GM12878 (cell line): Measurements from ENCODE around the gene GPER1.

Experiments used
- EP300 ChIP-seq, 2 experiments: fragments of 150-350 bp in 1 of 2; IDR thresholded peaks; 2 replicates each; pipeline ENCODE4 v1.6.1; 2011 to 2012; ENCODE audit warnings: low read depth in 2 of 2, low read length in 2 of 2, borderline replicate concordance in 1 of 2, improper control_type of control experiment in 1 of 2, inconsistent platforms in 1 of 2; ENCODE audit not compliant: control insufficient read depth in 1 of 2
- ETV6 ChIP-seq, 2 experiments: fragments of 450-650 bp in 1 of 2; IDR thresholded peaks in 1 of 2; conservative IDR thresholded peaks in 1 of 2; 2 replicates each; pipeline ENCODE4 v1.6.1; 2014; ENCODE audit warnings: antibody characterized with exemption in 1 of 2, borderline replicate concordance in 1 of 2, low read depth in 1 of 2, mild to moderate bottlenecking in 1 of 2, moderate library complexity in 1 of 2
- POLR2A ChIP-seq: IDR thresholded peaks from 2 replicates; pipeline ENCODE4 v1.6.1; 2011; ENCODE audit warnings: low read depth, mild to moderate bottlenecking, low read length
- TF ChIP-seq, protein P1 (sequence below): fragments of 450-650 bp; IDR thresholded peaks from 2 replicates; pipeline ENCODE4 v1.6.1; 2017; ENCODE audit warnings: antibody characterized with exemption, mild to moderate bottlenecking, moderate library complexity
- TF ChIP-seq, protein P2 (sequence below), 3 experiments: IDR thresholded peaks in 2 of 3; conservative IDR thresholded peaks in 1 of 3; 2 replicates each; pipeline ENCODE4 v1.5.1; 2011; ENCODE audit warnings: low read depth in 3 of 3, low read length in 3 of 3, mild to moderate bottlenecking in 3 of 3, control low read depth in 2 of 3, moderate library complexity in 2 of 3, inconsistent platforms in 1 of 3, mixed read lengths in 1 of 3; ENCODE audit not compliant: control insufficient read depth in 2 of 3, insufficient read depth in 1 of 3; ENCODE audit errors: extremely low read depth in 1 of 3

DNA sequence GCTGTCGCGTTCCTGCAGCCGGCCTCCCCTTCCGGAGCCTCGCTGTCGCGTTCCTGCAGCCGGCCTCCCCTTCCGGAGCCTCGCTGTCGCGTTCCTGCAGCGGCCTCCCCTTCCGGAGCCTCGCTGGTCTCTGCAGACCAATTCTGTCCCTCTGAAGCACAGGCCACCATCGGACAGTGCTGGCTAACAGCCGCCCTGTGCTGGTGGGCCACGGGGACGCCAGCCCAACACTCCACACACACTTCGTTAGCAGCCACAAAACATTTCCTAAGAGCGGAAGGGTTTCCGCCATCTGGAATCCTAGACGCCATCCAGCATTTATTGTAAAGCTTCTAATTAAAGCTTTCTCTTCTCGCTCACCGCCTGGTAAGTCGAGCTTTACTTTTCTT, 11.2 kb downstream of the GPER1 start:
- TF ChIP-seq, protein P1, sequence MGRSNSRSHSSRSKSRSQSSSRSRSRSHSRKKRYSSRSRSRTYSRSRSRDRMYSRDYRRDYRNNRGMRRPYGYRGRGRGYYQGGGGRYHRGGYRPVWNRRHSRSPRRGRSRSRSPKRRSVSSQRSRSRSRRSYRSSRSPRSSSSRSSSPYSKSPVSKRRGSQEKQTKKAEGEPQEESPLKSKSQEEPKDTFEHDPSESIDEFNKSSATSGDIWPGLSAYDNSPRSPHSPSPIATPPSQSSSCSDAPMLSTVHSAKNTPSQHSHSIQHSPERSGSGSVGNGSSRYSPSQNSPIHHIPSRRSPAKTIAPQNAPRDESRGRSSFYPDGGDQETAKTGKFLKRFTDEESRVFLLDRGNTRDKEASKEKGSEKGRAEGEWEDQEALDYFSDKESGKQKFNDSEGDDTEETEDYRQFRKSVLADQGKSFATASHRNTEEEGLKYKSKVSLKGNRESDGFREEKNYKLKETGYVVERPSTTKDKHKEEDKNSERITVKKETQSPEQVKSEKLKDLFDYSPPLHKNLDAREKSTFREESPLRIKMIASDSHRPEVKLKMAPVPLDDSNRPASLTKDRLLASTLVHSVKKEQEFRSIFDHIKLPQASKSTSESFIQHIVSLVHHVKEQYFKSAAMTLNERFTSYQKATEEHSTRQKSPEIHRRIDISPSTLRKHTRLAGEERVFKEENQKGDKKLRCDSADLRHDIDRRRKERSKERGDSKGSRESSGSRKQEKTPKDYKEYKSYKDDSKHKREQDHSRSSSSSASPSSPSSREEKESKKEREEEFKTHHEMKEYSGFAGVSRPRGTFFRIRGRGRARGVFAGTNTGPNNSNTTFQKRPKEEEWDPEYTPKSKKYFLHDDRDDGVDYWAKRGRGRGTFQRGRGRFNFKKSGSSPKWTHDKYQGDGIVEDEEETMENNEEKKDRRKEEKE: no peak
- TF ChIP-seq ETV6 (conservative IDR thresholded peaks at IDR 0.05 in 1 of 2, IDR thresholded peaks at IDR 0.05 in 1 of 2; ENCODE audit: borderline replicate concordance in 1 of 2, low read depth in 1 of 2) (no peak), POLR2A (no peak), EP300 (IDR thresholded peaks at IDR 0.05; ENCODE audit: borderline replicate concordance in 1 of 2, control insufficient read depth in 1 of 2, low read depth in 2 of 2, low read length in 2 of 2) (no peak)
- TF ChIP-seq, protein P2, sequence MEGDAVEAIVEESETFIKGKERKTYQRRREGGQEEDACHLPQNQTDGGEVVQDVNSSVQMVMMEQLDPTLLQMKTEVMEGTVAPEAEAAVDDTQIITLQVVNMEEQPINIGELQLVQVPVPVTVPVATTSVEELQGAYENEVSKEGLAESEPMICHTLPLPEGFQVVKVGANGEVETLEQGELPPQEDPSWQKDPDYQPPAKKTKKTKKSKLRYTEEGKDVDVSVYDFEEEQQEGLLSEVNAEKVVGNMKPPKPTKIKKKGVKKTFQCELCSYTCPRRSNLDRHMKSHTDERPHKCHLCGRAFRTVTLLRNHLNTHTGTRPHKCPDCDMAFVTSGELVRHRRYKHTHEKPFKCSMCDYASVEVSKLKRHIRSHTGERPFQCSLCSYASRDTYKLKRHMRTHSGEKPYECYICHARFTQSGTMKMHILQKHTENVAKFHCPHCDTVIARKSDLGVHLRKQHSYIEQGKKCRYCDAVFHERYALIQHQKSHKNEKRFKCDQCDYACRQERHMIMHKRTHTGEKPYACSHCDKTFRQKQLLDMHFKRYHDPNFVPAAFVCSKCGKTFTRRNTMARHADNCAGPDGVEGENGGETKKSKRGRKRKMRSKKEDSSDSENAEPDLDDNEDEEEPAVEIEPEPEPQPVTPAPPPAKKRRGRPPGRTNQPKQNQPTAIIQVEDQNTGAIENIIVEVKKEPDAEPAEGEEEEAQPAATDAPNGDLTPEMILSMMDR (IDR thresholded peaks at IDR 0.05 in 2 of 3, conservative IDR thresholded peaks at IDR 0.05 in 1 of 3; ENCODE audit: control insufficient read depth in 2 of 3, extremely low read depth in 1 of 3, insufficient read depth in 1 of 3, low read depth in 3 of 3, low read length in 3 of 3): no peak
